Kidney tubule cell (primary cell): ENCODE results near the gene SYTL1.

Experiments
- DNase-seq: peaks from one replicate; pipeline ENCODE4 v3.0.0-alpha.2; 2018; ENCODE audit warnings: low spot score

The SYTL1 gene

GRCh38 chr1:27341525-27342252, at the start of gene SYTL1:
Gene SYTL1 (plus strand): TSS chr1:27342022. CDS start chr1:27345335, 3,313 bp downstream.
- peak; percentile 85 for DNase-seq

- peak; percentile 68 for DNase-seq
These were observed 49.7 kb upstream of the SYTL1 start for GRCh38 chr1:27292106-27292505.

GRCh38 chr1:27293915-27294314, 47.9 kb upstream of the SYTL1 start:
- DNase-seq, result no peak

- peak; percentile 52 for DNase-seq
These were observed 45.0 kb upstream of the SYTL1 start for GRCh38 chr1:27296773-27297291.

GRCh38 chr1:27297903-27298302, 43.9 kb upstream of the SYTL1 start:
- DNase-seq, result no peak

- no peak for DNase-seq
These were observed 43.0 kb upstream of the SYTL1 start for GRCh38 chr1:27298632-27299384.

- DNase-seq, result peak; percentile 82
These were observed 42.2 kb upstream of the SYTL1 start for GRCh38 chr1:27299385-27300271.

- DNase-seq, result peak; percentile 83
These were observed 41.3 kb upstream of the SYTL1 start for GRCh38 chr1:27300341-27301051.

- DNase-seq, result no peak
These were observed 40.8 kb upstream of the SYTL1 start for GRCh38 chr1:27301052-27301422.

GRCh38 chr1:27301582-27302199, 40.1 kb upstream of the SYTL1 start:
- DNase-seq, result no peak

GRCh38 chr1:27302612-27303011, 39.2 kb upstream of the SYTL1 start:
- DNase-seq, result no peak

GRCh38 chr1:27303509-27303908, 38.3 kb upstream of the SYTL1 start:
- no peak for DNase-seq

- no peak for DNase-seq
These were observed 35.8 kb upstream of the SYTL1 start for GRCh38 chr1:27306071-27306470.

GRCh38 chr1:27306892-27307761, 34.7 kb upstream of the SYTL1 start:
- DNase-seq, result no peak

- DNase-seq, result no peak
These were observed 33.8 kb upstream of the SYTL1 start for GRCh38 chr1:27307874-27308598.

- no peak for DNase-seq
These were observed 27.7 kb upstream of the SYTL1 start for GRCh38 chr1:27314169-27314568.

GRCh38 chr1:27314737-27315136, 27.1 kb upstream of the SYTL1 start:
- no peak for DNase-seq

- no peak for DNase-seq
These were observed 25.0 kb upstream of the SYTL1 start for GRCh38 chr1:27316860-27317259.

GRCh38 chr1:27318136-27318535, 23.7 kb upstream of the SYTL1 start:
- DNase-seq, result no peak
